Stimulated activated CD8-positive, alpha-beta memory T cell treated with anti-CD3 and anti-CD28 coated beads, Interleukin-15, amount 100 ng/mL, for 1 hour (primary cell): ENCODE measurements around the gene SLC6A2.

Experiments used
- DNase-seq: peaks from one replicate; pipeline ENCODE4 v3.0.0-alpha.2; 2020; ENCODE audit warnings: low read depth

The SLC6A2 gene

DNA sequence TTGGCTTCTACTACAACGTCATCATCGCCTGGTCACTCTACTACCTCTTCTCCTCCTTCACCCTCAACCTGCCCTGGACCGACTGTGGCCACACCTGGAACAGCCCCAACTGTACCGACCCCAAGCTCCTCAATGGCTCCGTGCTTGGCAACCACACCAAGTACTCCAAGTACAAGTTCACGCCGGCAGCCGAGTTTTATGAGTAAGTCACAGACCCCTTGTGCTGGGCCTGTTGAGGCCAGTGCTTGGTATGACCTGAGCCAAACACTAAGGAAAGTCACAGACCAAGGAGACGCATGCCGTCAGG is 16.1 kb downstream of the SLC6A2 start:
- DNase-seq, result no peak

DNA sequence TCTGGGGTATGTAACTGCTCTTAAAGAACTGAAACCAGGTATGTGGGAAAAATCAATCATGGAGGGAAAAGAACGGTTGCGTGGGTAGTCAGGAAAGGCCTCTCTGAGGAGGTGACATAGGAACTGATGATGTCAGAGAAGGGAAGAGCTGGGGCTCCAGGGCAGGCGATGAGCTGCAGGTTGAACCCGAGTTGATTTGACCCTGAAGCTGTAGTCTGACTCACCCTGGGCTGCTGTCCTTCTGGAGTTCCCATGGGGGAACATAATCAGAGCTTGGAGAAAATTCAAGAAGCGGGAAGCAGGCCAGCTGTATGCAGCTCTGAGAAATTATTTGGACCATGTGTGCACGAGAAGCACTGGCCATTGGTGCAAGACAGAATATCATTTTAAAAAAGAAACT is 16.7 kb downstream of the SLC6A2 start:
- no peak for DNase-seq

DNA sequence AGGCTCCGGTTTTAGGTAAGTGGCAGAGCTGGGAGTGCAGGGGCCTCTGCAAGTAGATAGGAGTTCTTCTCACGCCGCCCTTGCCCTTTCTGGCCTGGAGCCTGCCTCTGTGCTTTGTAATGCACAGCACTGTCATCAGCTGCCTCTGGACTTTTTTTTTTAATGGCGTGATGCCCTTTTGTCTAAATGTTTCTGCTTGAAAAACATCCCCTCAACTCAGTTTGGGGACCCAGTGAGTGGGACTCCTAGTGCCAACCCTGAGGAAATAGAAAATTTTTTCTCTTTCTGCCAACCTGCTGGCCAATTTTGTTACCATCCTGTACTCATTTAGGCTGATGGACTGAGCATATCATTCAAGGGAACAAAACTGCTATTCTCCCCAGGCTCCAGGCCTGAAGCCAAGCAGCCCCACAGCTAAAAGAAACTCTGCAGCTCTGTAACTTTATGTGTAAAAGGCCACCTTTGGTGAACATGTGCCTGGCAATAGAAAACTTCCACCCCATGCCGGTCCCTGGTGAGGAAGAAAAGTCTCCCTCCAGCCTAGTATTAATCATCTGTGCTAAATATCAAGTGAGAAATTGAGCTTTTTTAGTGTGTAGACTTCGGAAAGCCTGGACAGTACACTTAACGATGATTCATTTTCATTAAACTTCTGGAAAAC is 22.5 kb downstream of the SLC6A2 start:
- DNase-seq, result no peak

DNA sequence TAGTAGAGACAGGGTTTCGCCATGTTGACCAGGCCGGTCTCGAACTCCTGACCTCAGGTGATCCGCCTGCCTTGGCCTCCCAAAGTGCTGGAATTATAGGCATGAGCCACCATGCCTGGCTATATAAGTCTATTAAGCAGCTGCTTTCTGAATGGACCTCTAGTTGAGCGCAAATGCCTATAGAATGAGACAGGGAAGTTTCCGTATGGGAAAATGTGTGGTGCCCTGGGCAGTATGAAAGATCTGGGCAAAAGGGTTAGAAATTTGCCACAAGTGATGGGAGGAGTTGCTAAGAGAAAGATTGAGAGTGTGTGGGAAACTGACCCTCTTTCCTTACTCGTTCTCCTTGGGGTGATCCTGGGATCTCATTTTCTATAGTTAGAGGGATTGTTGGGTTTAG is 26.3 kb downstream of the SLC6A2 start:
- no peak for DNase-seq

DNA sequence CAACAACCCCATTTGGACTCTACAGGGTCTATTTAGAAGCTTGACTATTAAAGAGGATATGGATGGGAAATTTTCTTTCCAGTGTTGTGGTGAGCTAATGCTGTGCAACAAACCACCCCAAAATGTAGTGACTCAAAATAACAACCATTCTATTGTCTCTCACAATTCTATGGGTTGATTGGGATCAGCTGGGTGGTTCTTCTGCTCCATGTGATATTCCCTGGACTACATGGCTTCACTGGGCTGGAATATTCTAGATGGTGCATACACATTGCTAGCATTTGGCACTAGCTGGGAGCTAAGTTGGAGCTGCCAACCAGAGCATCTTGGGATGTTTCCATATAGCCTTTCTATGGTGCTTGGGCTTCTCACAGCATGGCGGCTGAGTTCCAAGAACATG is 30.2 kb downstream of the SLC6A2 start:
- no peak for DNase-seq

DNA sequence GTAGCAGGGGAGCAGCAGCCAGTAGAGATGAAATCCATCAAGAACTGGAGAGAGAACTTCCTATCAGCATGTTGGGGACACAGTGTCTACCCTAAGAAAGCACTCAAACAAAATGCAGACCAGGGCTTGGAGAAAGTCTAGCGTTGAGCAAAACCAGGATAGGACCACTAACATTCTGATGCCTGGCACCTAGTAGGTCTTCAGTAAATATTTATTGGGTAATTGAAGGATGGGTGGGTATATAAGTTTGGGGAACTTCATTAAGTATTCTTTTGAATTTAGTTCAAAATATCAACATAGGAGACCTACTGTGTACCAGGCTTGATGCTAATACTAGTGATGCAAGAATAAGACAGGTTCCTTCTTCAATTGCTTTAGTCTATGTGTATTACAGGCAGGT is 30.9 kb downstream of the SLC6A2 start:
- no peak for DNase-seq

DNA sequence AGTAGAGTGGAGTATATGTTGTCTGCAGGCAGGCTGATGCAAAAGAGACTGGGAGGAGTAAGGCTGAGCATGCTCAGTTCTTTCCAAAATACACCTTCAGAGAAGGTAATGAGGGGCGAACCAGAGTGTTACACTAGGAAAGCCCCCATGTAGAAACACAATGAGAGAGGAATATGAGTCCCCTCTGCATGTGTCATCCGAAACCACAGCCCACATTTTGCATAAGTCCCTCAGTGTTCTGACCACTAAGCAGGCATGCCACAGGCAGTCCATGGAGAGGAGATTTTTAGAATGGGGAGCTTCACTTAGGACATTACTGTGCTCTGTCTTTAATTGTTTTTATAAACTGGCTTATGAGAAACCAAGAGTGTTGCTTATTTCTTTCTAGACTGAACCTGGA is 32.0 kb downstream of the SLC6A2 start:
- DNase-seq, result no peak

DNA sequence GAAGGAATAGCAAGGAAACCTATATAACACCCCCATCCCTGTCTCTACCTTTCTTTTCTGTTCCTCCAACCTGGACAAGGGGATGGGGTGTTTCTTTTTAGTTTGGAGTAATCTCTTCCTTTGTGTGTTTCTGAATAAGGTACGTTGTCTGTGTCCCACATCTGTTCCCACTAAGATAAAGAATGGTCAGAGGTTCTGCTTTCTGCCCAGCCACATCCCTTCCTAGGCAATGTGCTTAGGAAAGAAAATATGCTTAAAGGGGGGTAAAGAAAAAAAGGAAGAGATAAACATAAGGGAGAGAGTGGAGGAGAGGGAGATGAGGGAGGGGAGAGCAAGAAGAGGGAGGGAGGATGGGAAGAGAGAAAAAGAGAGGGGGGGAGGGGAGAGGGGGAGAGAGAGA is 35.1 kb downstream of the SLC6A2 start:
- no peak for DNase-seq

DNA sequence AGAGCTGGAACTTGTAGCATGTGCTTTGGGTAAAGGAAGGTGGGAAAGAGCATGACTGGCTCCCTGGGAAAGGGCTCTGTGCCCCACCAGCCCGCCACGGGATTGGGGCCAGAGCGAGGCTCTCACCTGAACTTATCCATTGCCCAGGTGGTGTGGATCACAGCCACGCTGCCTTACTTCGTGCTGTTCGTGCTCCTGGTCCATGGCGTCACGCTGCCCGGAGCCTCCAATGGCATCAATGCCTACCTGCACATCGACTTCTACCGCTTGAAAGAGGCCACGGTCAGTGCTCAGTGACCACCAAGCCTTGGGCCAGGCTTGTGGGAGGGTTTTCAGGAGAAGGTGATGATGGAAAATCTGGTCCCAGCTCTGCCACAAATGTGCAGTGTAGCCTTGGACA is 36.0 kb downstream of the SLC6A2 start:
- DNase-seq, result no peak

DNA sequence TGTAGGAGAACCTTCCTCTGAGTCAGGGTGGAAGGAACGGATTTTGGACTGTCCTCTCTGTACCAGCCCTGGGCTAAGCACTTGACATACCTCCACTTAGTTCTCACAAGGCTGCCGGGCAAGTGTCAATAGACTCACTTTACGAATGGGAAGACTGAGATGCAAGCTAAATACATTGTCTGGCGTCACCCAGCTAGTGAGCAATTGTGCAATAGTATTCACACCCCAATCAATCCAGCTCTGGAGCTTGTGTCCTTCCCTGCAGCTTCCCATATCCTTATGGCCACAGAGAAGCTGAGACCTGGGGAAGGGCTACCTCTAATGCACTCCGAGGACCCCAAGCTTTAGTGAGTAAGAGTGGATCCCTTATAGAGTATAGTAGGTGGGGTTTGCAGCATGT is 39.8 kb downstream of the SLC6A2 start:
- no peak for DNase-seq

DNA sequence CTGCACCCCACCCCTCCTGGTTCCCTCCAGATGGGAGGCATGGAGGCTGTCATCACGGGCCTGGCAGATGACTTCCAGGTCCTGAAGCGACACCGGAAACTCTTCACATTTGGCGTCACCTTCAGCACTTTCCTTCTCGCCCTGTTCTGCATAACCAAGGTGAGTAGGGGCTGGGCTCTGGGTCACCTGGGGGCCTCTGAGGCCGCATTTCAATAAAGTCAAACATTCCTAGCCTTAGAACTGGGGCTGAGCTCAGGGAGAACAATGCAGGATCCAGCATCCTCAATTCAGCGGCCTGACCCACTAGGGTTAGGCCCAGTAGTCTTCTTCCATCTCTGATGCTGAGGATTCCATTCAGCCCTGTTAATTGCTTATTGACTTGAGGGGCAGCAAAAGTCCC is 42.1 kb downstream of the SLC6A2 start:
- no peak for DNase-seq

DNA sequence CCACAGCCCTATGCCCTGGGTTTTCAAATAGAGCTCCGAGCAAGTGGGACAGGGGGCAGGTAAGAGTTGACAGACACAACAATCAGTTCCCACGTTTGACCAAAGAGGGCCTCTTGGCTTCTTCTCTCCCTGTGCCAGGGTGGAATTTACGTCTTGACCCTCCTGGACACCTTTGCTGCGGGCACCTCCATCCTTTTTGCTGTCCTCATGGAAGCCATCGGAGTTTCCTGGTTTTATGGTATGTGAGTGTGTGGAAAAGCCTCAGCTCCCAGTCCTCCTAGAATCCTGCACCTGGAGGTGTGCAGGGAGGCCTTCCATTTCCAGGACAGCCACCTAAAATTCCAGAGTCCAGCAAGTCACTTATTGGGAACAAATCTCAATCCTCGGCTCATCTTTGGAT is 42.5 kb downstream of the SLC6A2 start:
- no peak for DNase-seq

DNA sequence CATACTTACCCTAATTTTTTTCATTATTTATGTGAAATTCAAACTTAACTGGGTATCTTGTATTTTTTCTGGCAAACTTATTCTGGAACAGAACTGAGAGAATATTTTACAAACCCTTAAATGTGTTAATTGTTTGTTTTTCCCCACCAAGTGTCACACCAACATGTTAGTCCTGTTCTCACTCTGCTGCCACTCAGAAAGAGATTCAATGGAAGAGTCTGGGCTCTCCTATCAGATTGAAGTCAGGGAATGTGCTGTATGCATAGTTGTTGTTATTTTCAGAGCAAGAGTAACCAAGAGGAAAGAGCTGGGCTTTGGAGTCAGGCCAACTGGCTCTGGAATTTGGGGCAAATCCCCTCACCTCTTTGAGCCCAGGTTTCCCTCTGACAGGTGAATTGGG is 43.2 kb downstream of the SLC6A2 start:
- no peak for DNase-seq

DNA sequence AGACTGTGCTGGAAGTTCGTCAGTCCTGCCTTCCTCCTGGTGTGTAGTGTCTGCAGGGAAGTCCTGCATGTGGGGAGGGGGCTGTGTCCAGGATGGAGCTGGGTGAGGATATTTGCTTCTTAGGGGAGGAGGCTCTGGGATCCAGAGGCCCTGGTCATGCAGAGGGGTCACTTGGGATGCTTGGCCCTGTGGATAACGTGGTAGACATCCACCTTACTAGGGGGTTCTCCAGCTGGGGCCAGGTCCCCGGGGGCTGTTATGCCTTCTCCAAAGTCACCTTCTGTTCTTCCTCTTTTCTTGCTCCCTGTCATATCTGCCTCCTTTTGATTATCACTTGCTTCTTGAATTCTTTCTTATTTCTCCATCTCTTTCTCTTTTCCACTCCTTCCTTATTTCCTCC is 43.8 kb downstream of the SLC6A2 start:
- no peak for DNase-seq

DNA sequence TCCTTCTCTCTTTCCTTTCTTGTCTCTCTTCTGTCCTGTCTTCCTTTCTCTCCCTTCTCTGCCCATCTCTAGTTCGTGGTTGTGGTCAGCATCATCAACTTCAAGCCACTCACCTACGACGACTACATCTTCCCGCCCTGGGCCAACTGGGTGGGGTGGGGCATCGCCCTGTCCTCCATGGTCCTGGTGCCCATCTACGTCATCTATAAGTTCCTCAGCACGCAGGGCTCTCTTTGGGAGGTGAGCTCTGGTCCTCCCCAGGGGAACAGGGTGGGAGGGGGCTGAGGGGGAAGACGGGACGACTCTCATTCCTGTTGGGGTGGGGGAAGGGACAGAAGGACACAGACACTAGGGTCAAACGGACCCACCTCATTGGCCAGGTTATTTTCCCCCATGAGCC is 44.3 kb downstream of the SLC6A2 start:
- no peak for DNase-seq

DNA sequence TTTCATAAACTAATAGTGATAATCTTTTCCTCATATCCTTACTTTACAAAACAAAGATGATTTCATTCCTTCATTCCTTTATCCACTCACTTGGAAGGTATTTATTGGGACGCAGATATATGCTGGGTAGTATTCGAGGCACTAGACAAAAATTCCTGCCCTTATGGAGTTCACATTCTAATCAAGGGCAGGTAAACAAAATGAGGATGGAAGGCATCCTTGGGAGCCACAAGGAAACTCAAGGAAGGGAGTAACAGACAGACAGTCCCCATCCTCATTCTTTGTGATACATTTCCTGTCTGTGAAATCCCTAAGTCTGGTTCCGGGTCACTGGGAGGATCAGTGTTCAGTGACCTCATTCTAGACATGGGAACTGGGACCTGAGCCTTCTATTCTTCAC is 45.2 kb downstream of the SLC6A2 start:
- DNase-seq, result no peak

DNA sequence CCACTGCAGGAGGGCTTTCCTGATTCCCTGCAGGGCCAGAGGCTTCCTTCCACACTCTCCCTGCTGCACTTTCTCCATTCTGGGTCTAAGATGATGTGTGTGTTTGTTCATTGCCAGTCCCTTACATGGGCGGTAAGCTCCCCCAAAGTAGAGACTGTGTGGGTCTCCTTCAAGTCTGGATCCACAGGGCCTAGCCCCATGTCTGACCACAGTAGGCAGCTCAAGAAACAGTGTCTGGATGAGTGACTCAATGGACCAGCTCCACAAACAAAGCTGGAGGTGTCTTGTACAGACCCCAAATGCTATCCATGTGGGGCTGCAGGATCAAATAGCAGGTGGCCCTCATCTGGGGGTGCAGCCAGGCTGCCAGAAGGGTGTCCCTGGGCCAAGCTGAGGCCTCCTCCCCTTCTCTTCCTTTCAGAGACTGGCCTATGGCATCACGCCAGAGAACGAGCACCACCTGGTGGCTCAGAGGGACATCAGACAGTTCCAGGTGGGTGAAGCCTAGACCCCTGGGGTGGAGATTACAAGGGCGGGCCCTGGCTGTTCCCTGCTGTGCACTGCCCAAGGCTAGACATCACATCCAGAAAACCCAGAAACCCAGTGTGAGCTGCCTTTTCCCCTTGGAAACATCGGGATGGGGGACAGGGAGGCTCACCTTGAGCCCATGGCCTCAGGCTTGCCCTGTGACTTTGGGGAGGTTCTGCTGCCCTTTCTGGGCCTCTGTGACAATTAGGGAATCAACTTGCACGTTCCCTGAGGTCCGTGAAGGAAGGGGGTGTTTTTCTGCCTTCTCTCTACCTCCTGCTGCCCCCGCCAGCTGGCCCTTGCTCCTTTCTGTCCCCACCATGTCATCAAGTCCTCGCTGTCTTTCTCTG is 45.9 kb downstream of the SLC6A2 start:
- no peak for DNase-seq

DNA sequence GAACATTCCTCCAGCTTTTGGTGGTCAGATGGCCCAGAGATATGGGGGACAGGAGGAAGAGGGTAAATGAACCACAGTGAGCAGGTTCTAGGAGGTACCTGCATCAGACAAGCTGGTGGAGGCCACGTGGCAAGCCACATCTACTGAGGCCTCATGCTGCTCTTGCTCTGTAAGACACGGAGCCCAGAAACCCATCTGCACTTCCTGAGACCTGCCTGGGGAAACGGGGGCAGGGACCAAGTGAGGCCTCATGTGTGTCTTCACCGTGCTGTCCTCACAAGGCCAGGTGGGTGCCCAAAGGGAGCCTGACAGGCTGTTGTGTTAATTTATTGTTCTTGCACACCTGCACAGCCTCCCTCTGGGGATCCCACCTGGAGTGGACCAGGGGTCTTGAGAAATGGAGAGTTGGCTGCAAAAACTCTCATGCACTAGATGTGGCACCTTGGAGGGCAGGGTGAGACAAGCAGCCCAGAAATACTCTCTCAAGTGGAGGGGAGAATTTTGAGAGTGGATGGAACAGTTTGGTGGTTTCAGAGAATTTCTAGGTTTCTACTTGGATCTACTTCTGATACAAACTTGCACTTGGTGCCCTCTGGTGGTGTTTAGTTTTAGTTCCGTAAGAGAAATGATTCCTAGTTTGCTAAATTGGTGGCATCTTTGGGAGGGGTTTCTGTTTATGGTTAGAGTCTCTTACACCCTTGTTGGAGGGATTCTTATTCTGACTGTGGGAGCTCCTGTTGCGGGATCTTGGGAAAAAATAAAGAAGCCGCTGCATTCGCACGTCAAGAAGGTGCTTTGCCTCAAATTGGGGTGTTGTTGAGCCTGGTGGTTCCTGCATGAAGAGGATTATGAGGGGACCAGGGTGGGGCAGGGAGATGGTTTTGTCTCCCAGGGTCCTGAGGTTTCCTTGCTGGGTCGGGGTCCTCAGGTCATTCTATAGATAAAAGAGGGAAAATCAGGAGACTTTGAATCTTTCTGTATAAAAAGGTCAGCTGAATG is 47.5 kb downstream of the SLC6A2 start:
- DNase-seq, result no peak

DNA sequence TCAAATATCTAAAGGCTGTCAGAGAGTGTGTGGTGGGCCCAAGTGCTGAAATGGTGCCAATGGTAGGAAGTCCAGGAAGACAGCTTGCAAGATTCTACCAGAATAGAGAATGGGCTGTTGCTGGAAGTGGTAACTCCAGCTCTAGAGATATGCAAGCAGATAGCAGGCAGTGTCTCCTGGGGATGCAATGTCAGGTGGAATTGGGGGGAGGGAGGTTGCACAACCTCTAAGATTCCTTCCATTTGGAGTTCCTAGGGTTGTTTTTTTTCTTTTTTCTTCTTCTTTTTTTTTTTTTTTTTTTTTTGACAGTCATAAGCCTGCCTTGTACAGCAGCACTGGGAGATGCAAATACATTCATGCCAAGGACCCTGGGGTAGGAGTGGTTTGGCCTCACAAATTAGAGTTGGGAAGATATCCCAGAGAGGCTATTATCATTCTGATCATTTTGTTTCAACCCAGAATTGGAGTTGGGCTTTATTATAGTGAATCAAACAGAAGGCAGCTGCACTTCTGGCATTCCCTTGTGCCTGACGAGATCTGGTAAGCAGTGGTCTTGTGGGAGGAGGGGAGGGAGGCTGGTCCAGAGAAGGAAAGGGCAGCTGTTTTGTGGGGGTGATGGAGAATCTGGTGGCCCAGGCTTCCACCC is 51.1 kb downstream of the SLC6A2 start:
- no peak for DNase-seq

DNA sequence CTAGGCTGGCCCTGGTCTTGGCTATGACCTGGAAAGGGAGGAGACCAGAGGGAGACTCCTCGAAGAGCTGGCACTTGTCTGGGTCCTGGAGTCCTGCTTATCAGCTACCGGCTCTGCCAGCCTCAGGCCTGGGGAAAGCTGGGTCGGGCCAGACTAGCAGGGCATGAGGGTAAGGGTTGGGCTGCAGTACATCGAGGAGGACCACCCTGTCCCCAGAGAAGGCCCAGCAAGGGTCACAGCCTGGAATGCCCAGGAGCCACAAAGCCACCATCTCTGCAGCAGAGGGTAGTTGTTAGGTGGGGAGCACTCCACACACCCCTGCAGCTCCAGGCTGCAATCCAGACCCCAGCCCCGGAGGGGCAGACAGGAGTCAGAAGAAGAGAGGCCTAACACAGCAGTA is 54.0 kb downstream of the SLC6A2 start:
- no peak for DNase-seq

DNA sequence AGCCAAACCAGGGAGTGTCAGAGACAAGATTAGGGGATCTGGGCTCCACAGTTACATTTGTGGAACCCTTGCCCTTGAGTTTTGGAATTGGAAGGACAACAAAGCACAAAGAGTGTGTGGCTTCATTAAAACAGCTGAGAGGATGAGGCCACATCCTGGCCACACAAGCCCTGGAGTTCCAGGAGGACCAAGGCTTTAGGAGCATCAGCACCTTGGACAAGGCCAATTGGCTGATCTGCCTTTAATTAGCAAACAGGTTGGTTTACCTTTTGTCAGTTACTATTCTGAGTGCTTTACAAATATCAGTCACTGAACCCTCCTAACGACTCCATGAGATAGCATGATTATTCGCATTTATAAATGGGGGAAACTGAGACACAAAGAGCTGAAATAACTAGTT is 54.7 kb downstream of the SLC6A2 start:
- DNase-seq, result no peak
